Astrocyte of the spinal cord (primary cell): ENCODE results near the gene BCAS3.

Source experiments
- DNase-seq: peaks from one replicate; pipeline ENCODE4 v3.0.0; 2011; ENCODE audit warnings: low read depth, low spot score
- H3K4me3 ChIP-seq: 2 replicates; pipeline ENCODE4 v1.5.1; 2011; ENCODE audit warnings: low read depth, mild to moderate bottlenecking, low read length, moderate library complexity
- in situ Hi-C: cut with HindIII; loops from 2 replicates; pipeline ENCODE4 v1.10.0; 2017; ENCODE audit warnings: low sequenced_read_pairs
- TF ChIP-seq, protein P1 (sequence below): IDR thresholded peaks from 2 replicates; pipeline ENCODE4 v1.5.1; 2012; ENCODE audit warnings: low read depth, mild to moderate bottlenecking, low read length, inconsistent platforms

Gene BCAS3

DNA sequence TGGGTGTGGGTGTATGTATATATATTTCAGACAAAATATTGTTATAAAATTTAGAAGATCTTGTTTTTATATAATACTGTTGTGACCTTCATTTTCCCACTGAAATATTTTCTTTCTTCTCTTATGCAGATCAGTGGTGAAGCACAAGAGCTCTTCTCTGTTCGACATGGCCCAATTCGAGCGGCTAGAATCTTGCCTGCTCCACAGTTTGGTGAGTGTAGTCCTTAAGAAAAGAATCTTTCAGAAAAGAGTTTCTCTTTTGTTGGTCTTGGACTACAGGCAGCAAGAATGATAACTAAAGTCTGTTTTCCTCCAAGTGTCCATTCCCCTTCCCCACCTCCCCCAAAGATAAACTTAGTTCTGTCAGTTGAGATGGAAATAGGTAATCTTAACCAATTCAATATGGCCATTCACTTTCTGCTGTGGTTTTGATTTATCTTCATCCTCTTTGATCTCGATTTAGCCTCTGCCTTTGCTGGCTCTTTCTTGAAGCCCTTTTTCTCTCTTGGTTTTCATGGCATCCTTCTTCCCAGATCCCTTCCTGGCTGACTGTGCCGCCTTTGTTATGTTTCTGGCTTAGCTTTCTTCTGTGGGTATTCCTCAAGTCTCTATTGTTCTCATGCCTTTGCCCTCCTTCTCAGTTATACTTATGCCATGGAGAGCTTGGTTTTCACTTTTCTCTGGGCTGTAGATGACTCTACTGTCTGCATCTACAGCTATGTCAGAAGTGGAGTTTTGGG lies 69.6 kb downstream of the BCAS3 start:
- TF ChIP-seq, protein P1, sequence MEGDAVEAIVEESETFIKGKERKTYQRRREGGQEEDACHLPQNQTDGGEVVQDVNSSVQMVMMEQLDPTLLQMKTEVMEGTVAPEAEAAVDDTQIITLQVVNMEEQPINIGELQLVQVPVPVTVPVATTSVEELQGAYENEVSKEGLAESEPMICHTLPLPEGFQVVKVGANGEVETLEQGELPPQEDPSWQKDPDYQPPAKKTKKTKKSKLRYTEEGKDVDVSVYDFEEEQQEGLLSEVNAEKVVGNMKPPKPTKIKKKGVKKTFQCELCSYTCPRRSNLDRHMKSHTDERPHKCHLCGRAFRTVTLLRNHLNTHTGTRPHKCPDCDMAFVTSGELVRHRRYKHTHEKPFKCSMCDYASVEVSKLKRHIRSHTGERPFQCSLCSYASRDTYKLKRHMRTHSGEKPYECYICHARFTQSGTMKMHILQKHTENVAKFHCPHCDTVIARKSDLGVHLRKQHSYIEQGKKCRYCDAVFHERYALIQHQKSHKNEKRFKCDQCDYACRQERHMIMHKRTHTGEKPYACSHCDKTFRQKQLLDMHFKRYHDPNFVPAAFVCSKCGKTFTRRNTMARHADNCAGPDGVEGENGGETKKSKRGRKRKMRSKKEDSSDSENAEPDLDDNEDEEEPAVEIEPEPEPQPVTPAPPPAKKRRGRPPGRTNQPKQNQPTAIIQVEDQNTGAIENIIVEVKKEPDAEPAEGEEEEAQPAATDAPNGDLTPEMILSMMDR = no peak
- in situ Hi-C loops = no loop called here
- no peak for DNase-seq
- H3K4me3 ChIP-seq = no peak overlapping the region

DNA sequence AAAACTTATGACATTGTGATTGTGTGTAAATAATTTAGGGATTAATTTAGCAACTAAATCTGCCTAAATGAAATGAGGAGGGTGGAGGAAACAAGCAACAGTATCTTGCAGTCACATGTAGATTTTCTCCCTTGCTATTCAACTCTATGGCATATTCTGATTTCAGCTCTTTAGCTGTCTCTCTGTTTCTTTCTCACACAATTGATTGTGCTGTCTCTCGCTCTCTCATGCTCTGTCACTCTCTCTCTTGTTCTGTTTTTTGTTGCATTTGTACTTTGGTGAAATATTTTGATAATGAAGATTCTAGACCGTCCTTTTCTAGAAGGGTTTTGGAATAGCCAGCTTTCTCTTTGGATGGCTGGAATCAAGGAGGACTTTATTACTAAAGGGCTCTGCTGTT lies 70.6 kb downstream of the BCAS3 start:
- TF ChIP-seq, protein P1 = no peak
- H3K4me3 ChIP-seq = no peak overlapping the region
- no peak for DNase-seq
- in situ Hi-C loops = no loop called here

DNA sequence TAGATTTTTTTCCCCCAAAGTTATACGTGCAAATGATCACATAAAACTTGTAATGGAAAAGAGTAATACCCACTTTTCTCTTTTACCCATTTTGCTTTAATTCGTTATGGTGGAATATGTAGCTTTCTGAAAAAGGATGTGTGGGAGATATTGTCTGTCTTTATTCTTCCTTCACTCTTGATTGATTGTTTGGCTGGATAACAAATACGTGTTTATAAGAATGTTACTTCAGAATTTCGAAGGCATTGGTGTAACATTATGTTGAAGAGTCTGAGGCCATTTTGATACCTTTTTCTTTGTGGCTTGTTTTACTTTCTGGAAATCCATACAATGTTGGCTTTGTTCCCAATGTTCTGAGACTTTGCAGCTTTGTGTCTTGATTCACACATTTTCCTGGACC lies 71.4 kb downstream of the BCAS3 start:
- in situ Hi-C loops = no loop called here
- TF ChIP-seq, protein P1 = no peak
- DNase-seq = no peak
- no peak overlapping the region for H3K4me3 ChIP-seq

DNA sequence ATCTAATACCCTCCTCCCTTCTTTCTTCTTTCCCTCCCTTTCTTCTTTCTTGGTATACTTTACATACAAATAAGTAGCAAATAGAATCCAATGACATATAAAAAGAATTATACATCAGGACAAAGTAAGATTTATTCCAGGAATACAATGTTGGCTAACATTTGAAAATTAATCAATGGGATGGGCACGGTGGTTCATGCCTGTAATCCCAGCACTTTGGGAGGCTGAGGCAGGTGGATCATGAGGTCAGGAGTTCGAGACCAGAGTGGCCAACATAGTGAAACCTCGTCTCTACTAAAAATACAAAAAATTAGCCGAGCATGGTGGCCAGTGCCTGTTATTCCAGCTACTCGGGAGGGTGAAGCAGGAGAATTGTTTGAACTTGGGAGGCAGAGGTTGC lies 72.1 kb downstream of the BCAS3 start:
- no peak for DNase-seq
- no peak overlapping the region for H3K4me3 ChIP-seq
- TF ChIP-seq, protein P1 = no peak
- in situ Hi-C loops = no loop called here

DNA sequence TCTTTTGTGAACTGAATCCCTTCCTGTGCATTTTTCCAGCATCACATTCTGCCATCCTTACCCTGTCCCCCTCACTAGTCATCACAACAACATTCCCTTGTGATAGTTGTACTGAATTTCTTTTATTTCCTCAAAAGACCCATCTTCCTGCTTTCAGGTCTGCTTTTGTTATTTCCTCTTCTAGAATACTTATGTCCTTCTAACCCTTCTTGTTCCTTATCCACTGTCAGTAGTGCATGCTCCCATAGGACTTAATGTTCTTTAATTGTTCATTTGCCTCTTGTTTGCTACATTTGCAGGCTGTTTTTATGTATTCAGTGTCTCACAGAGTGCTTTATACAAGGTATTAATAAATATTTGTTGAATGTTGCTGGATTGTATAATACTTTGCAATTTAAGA lies 73.0 kb downstream of the BCAS3 start:
- in situ Hi-C loops = no loop called here
- DNase-seq = no peak
- no peak overlapping the region for H3K4me3 ChIP-seq
- TF ChIP-seq, protein P1 = no peak

DNA sequence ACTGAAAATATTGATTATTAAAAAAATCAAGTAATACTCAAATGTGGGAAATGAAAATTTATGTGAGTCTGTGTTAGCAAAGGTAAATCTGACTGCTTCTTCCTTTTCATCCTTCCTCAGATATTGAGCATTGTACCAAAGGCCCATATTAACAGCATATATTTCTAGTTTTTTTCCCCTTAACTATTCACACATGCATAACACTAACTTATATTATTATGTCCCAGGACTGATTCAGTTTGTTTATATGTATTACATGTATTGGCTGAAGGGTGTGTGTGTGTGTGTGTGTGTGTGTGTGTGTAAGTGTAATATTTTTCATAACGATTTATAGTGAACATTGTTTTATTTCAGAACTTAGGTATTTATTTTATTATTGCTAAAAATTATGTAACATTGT lies 74.2 kb downstream of the BCAS3 start:
- in situ Hi-C loops = no loop called here
- DNase-seq = no peak
- H3K4me3 ChIP-seq = no peak overlapping the region
- TF ChIP-seq, protein P1 = no peak
